ENCODE data around the gene RNU6-1.

GRCh38 chr15:67831363-67831762, 8.5 kb downstream of the RNU6-1 start:
- TF ChIP-seq CTCF (IDR thresholded peaks at IDR 0.05 in 8 of 11, conservative IDR thresholded peaks at IDR 0.05 in 3 of 11) (no peak), POLR2A (IDR thresholded peaks at IDR 0.05) (no peak)
